GM23338 (cell line): Measurements from ENCODE around the gene MPHOSPH6. TPM values are rescaled to one million over a fixed set of nuclear protein-coding genes. Genes with fewer than 3 reads are reported as not detected.

Experiments used
- ATAC-seq: fragments of 200-7000 bp; cut with Tn5 transposase; 3 replicates; pipeline ENCODE4 v1.9.1; 2020
- DNase-seq: peaks from one replicate; pipeline ENCODE4 v3.0.0-alpha.2; 2015; ENCODE audit warnings: low spot score
- H2AFZ ChIP-seq: fragments of 200-600 bp; sonication (generic); 2 replicates; pipeline ENCODE4 v1.8.0; 2016; ENCODE audit warnings: antibody characterized with exemption, mild to moderate bottlenecking, moderate library complexity
- H3F3A ChIP-seq: fragments of 200-600 bp; sonication (generic); replicated peaks from 2 replicates; pipeline ENCODE4 v1.8.0; 2017; ENCODE audit warnings: antibody characterized with exemption, mixed run types, low read depth
- H3K27ac ChIP-seq: fragments of 200-600 bp; sonication (generic); 2 replicates; pipeline ENCODE4 v1.6.1; 2016; ENCODE audit warnings: low read depth
- H3K27me3 ChIP-seq: fragments of 200-600 bp; sonication (generic); 2 replicates; pipeline ENCODE4 v1.8.0; 2016; ENCODE audit warnings: mild to moderate bottlenecking, mixed run types, moderate library complexity; ENCODE audit not compliant: insufficient read depth
- H3K36me3 ChIP-seq: fragments of 200-600 bp; sonication (generic); 2 replicates; pipeline ENCODE4 v1.8.0; 2016; ENCODE audit warnings: mild to moderate bottlenecking; ENCODE audit not compliant: insufficient read depth
- H3K4me1 ChIP-seq: fragments of 200-600 bp; sonication (generic); 2 replicates; pipeline ENCODE4 v1.8.0; 2016; ENCODE audit warnings: mild to moderate bottlenecking, moderate library complexity; ENCODE audit not compliant: insufficient read depth
- H3K4me2 ChIP-seq: fragments of 200-600 bp; sonication (generic); 2 replicates; pipeline ENCODE4 v1.7.1; 2017; ENCODE audit warnings: mixed run types
- H3K4me3 ChIP-seq: fragments of 200-600 bp; sonication (generic); 2 replicates; pipeline ENCODE4 v1.6.1; 2016; ENCODE audit warnings: mixed run types
- H3K79me2 ChIP-seq: fragments of 200-600 bp; sonication (generic); replicated peaks from 2 replicates; pipeline ENCODE4 v1.8.0; 2017; ENCODE audit warnings: mild to moderate bottlenecking; ENCODE audit not compliant: insufficient read depth
- H3K9me2 ChIP-seq: fragments of 200-600 bp; sonication (generic); 2 replicates; pipeline ENCODE4 v1.8.0; 2017; ENCODE audit not compliant: insufficient read depth
- H4K20me1 ChIP-seq: fragments of 200-600 bp; sonication (generic); replicated peaks from 2 replicates; pipeline ENCODE4 v1.8.0; 2017; ENCODE audit warnings: mild to moderate bottlenecking; ENCODE audit not compliant: insufficient read depth
- H3K27ac Mint-ChIP-seq: 2 replicates; pipeline ENCODE4 v1.8.0; 2020; ENCODE audit warnings: inconsistent platforms, mild to moderate bottlenecking, moderate library complexity, mixed read lengths
- H3K27me3 Mint-ChIP-seq: 3 replicates; pipeline ENCODE4 v1.8.0; 2022; ENCODE audit warnings: low read depth, mild to moderate bottlenecking, moderate library complexity, mixed read lengths, inconsistent platforms; ENCODE audit not compliant: insufficient read depth, poor library complexity
- H3K36me3 Mint-ChIP-seq: 3 replicates; pipeline ENCODE4 v1.8.0; 2021; ENCODE audit warnings: low read depth, mild to moderate bottlenecking, inconsistent platforms, moderate library complexity, mixed read lengths
- H3K4me1 Mint-ChIP-seq: 3 replicates; pipeline ENCODE4 v1.8.0; 2020; ENCODE audit warnings: mild to moderate bottlenecking, inconsistent platforms, mixed read lengths
- H3K4me3 Mint-ChIP-seq: 3 replicates; pipeline ENCODE4 v1.8.0; 2021; ENCODE audit warnings: moderate library complexity, mild to moderate bottlenecking, inconsistent platforms, mixed read lengths
- H3K9me3 Mint-ChIP-seq: 3 replicates; pipeline ENCODE4 v1.8.0; 2020; ENCODE audit warnings: moderate library complexity, mild to moderate bottlenecking, inconsistent platforms, mixed read lengths
- CREB1 ChIP-seq: fragments of 250-450 bp; sonication (Bioruptor Pico); IDR thresholded peaks from 2 replicates; pipeline ENCODE4 v1.5.0; 2020; ENCODE audit warnings: low read depth, mild to moderate bottlenecking, moderate library complexity
- CTCF ChIP-seq, 2 experiments: fragments of 200-600 bp in 1 of 2; sonication (generic) in 1 of 2; conservative IDR thresholded peaks; 2 replicates each; pipeline versions ENCODE4 v1.5.1 to v1.6.1; 2016 to 2017; ENCODE audit warnings: antibody characterized with exemption in 2 of 2, low read depth in 2 of 2, mild to moderate bottlenecking in 2 of 2, moderate library complexity in 1 of 2
- EZH2 ChIP-seq: fragments of 200-600 bp; sonication (generic); IDR thresholded peaks from one replicate; pipeline ENCODE4 v1.8.0; 2017; ENCODE audit warnings: antibody characterized with exemption, mild to moderate bottlenecking, low read depth; ENCODE audit not compliant: unreplicated experiment
- EZH2phosphoT487 ChIP-seq: fragments of 200-600 bp; sonication (generic); IDR thresholded peaks from one replicate; pipeline ENCODE4 v1.8.1; 2018; ENCODE audit warnings: antibody characterized with exemption; ENCODE audit not compliant: unreplicated experiment
- JUNB ChIP-seq: IDR thresholded peaks from one replicate; pipeline ENCODE4 v1.6.1; 2016; ENCODE audit warnings: antibody characterized with exemption; ENCODE audit not compliant: unreplicated experiment
- NANOG ChIP-seq: IDR thresholded peaks from 2 replicates; pipeline ENCODE4 v1.6.1; 2016; ENCODE audit warnings: antibody characterized with exemption, borderline replicate concordance
- REST ChIP-seq: IDR thresholded peaks from one replicate; pipeline ENCODE4 v1.6.1; 2018; ENCODE audit warnings: antibody characterized with exemption; ENCODE audit not compliant: unreplicated experiment
- STAT1 ChIP-seq: IDR thresholded peaks from one replicate; pipeline ENCODE4 v1.6.1; 2016; ENCODE audit warnings: antibody characterized with exemption; ENCODE audit not compliant: unreplicated experiment
- ZNF114 ChIP-seq: fragments of 250-450 bp; sonication (Bioruptor Pico); IDR thresholded peaks from 2 replicates; pipeline ENCODE4 v1.5.0; 2020; ENCODE audit warnings: mild to moderate bottlenecking, moderate library complexity
- ZNF462 ChIP-seq: fragments of 250-450 bp; sonication (Bioruptor Pico); IDR thresholded peaks from 2 replicates; pipeline ENCODE4 v1.5.0; 2020; ENCODE audit warnings: mild to moderate bottlenecking, moderate library complexity
- polyA plus RNA-seq: library from polyadenylated mRNA; unstranded; fragments of >200 nt; fragmentation: Nextera tagmentation; extraction: Ambion mirVana; gene quantifications from 2 replicates; pipeline ENCODE4 v1.2.1, GENCODE V29; 2016
- total RNA-seq: library from RNA; depleted of rRNA; stranded (reverse); fragments of >200 nt; shearing (Covaris generic); gene quantifications from 2 replicates; pipeline ENCODE4 v1.2.3, GENCODE V29; 2014

MPHOSPH6 gene
- total and polyA plus RNA-seq, 2 experiments from 2014 or later, result 40.8 to 94.7 TPM

- TF ChIP-seq REST (no peak), JUNB (no peak), ZNF114 (CRISPR knock-in tag) (no peak), EZH2 (no peak)
These were observed 23.1 kb downstream of the MPHOSPH6 start (continued) for GRCh38 chr16:82146957-82147356.

- H3F3A ChIP-seq, result no peaks in the 10 kb centered on the region
- no peak for DNase-seq
- H3K27ac Mint-ChIP-seq, result no peak overlapping the region
- H3K27ac ChIP-seq, result no peak overlapping the region
- H4K20me1 ChIP-seq, result no peaks in the 10 kb centered on the region; the same call in 1 of the 2 replicates
- H3K27me3 ChIP-seq, result no peaks in the 10 kb centered on the region
- H3K9me2 ChIP-seq, result no peaks in the 10 kb centered on the region
- no peak overlapping the region for H3K4me3 ChIP-seq
- H2AFZ ChIP-seq, result no peak overlapping the region
- no peak overlapping the region for H3K4me3 Mint-ChIP-seq
- H3K9me3 Mint-ChIP-seq, result peaks cover 9% of the 10 kb centered on the region; the same call in 2 of the 3 replicates
- H3K27me3 Mint-ChIP-seq, result no peaks in the 10 kb centered on the region
- H3K4me1 Mint-ChIP-seq, result peaks cover 2% of the 10 kb centered on the region; the same call in 2 of the 3 replicates
- H3K4me1 ChIP-seq, result no peaks in the 10 kb centered on the region
- peaks cover 66% of the 10 kb centered on the region for H3K36me3 Mint-ChIP-seq
- ATAC-seq, result no peak
- no peak overlapping the region for H3K4me2 ChIP-seq
- H3K79me2 ChIP-seq, result no peaks in the 10 kb centered on the region
- peaks cover 18% of the 10 kb centered on the region for H3K36me3 ChIP-seq
- TF ChIP-seq STAT1 (no peak), NANOG (no peak), ZNF114 (CRISPR knock-in tag) (no peak), ZNF462 (CRISPR knock-in tag) (no peak), EZH2phosphoT487 (no peak), REST (no peak), JUNB (no peak), CTCF (conservative IDR thresholded peaks at IDR 0.05; ENCODE audit: low read depth in 2 of 2) (no peak), CREB1 (CRISPR knock-in tag) (no peak)
These were observed 23.5 kb downstream of the MPHOSPH6 start for GRCh38 chr16:82146556-82146955.
